Choroid plexus epithelial cell (primary cell): ENCODE results near the gene LRFN3.

ENCODE experiments used
- DNase-seq: peaks from one replicate; pipeline ENCODE4 v3.0.0-alpha.2; 2010; ENCODE audit warnings: low read depth
- H3K4me3 ChIP-seq: 2 replicates; pipeline ENCODE4 v1.5.1; 2011; ENCODE audit warnings: low read depth, mild to moderate bottlenecking, control low read depth, low read length, moderate library complexity
- CTCF ChIP-seq: conservative IDR thresholded peaks from 2 replicates; pipeline ENCODE4 v1.5.1; 2011; ENCODE audit warnings: low read depth, mild to moderate bottlenecking, control low read depth, inconsistent platforms, low read length, moderate library complexity

The LRFN3 gene

GRCh38 chr19:35901854-35902661 is 34.1 kb upstream of the LRFN3 start, which contains the start of gene HCST:
TSS of gene HCST (plus strand) at chr19:35902529. CDS start at chr19:35902594, 65 bp downstream.
- H3K4me3 ChIP-seq, result peak within 1 kb of the TSS; percentile 48
- DNase-seq, result no peak
- no peak for TF ChIP-seq CTCF

GRCh38 chr19:35902870-35903475 is 33.2 kb upstream of the LRFN3 start:
- H3K4me3 ChIP-seq, result peak overlapping the region; percentile 48
- TF ChIP-seq CTCF, result no peak
- no peak for DNase-seq

- H3K4me3 ChIP-seq, result peak overlapping the region; percentile 48
- DNase-seq, result peak; percentile 62
- TF ChIP-seq CTCF, result no peak
Observed at GRCh38 chr19:35903550-35904179, 32.5 kb upstream of the LRFN3 start.

- no peak overlapping the region for H3K4me3 ChIP-seq
- no peak for TF ChIP-seq CTCF
- DNase-seq, result no peak
Observed at GRCh38 chr19:35904311-35905068, 31.7 kb upstream of the LRFN3 start.

GRCh38 chr19:35905178-35905727 is 30.9 kb upstream of the LRFN3 start:
- no peak for TF ChIP-seq CTCF
- H3K4me3 ChIP-seq, result no peak overlapping the region

GRCh38 chr19:35907377-35907745 is 28.8 kb upstream of the LRFN3 start:
- DNase-seq, result no peak
- H3K4me3 ChIP-seq, result no peak overlapping the region
- TF ChIP-seq CTCF, result no peak

More at GRCh38 chr19:35905178-35905727, 30.9 kb upstream of the LRFN3 start:
- DNase-seq, result peak; percentile 6
